GM10847 (cell line): ENCODE measurements around the gene EMP1.

ENCODE experiments used
- POLR2A ChIP-seq: IDR thresholded peaks from 2 replicates; pipeline ENCODE4 v1.6.1; 2011; ENCODE audit not compliant: insufficient read length; ENCODE audit errors: extremely low read depth

The EMP1 gene

DNA sequence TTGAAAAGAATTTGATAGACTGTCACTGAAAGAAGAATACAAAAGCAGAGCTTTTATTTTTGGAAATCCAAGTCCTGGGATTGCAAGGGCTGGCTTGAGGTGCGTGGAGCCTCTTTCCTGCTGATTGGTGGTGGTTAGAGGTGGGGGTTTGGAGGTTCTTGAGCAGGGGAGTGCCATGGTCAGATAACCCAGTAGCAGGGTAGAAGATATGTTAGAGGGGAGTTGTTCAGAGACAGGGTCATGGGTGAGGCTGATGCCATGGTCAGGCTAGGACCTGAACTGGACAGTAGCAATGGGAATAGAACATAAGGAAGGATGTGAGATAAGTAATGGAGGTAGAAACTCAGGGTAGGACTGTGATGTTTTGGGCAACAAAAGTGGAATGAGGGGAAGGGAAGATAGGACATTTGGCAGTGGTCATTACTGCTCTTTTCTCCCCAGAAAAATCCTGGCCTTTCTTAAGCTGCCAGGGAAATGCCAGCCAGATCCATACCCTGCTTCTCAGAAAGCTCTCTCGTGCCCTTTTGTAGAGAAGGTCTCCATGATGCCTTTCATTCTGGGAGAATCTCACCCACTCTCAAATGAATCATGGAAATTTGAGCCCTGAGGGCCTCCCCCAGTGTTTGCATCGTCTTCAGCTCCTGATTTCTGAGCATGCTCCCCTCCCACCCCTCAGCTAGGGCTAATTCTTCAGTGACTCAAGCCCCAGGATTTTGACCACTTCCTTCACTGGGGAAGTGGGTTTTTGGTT lies 9.5 kb downstream of the EMP1 start:
- no peak for TF ChIP-seq POLR2A

DNA sequence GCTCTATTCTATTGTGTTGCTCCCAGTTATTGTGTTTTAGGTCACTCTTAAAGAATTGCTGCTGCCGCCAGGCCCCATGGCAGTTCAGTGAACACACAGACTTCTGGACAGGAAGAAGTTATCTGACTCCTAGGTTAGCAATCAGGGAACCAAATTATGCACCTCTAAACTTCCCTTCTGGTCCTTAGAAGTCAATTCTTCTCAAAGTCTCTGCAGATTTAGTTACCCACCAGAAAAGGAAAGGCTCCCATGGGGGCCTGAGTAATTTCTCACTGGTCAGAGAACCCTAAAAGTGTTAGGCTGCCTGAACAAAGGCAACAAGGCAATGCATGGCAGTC lies 10.0 kb downstream of the EMP1 start:
- no peak for TF ChIP-seq POLR2A

- no peak for TF ChIP-seq POLR2A
These were observed 12.3 kb downstream of the EMP1 start for GRCh38 chr12:13208533-13209435.

DNA sequence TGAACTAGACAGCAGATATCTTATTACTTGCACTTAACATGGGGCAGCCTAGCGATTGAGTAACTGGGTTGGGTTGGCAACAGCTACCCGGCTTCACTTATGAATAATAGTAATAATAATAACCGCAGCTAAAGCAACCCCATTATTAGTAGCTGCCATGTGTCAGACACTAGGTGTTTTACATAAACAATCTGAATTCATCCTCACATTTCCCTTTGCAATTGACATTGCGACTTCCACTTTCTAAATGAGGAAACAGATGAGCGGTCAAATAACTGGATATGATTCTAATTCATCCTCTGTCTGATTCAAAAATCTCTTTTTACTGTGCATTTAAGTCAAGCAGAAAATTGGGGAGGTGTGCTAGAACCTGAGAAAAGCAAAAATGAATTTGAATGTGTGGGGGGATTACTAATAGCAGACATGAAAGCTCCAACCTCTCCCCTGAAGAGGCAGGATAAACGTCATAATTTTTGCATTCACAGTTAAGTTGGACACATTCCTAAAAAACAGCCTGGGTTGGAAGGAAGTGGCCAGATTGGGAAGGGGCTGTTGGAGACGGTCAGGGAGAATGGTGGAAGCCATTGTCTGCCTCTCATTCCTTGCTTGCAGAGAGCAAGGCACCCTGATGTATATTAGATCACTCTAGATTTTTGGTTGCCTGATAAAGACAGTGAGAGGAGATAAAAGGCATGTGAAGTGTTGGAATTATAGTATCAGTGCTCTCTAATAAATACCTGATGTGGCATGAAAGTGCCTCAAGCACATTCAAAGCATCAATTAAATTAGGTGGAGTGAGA lies 13.1 kb downstream of the EMP1 start:
- TF ChIP-seq POLR2A, result no peak

GRCh38 chr12:13210236-13211190 lies 14.0 kb downstream of the EMP1 start:
- TF ChIP-seq POLR2A, result no peak

- TF ChIP-seq POLR2A, result no peak
These were observed 14.8 kb downstream of the EMP1 start for GRCh38 chr12:13211191-13211858.

- TF ChIP-seq POLR2A, result no peak
These were observed 15.5 kb downstream of the EMP1 start for GRCh38 chr12:13211859-13212664.

GRCh38 chr12:13215056-13215455 lies 18.5 kb downstream of the EMP1 start:
- TF ChIP-seq POLR2A, result no peak

- TF ChIP-seq POLR2A, result no peak
These were observed 22.1 kb downstream of the EMP1 start for GRCh38 chr12:13218641-13219040.

- TF ChIP-seq POLR2A, result no peak
These were observed 22.8 kb downstream of the EMP1 start for GRCh38 chr12:13219320-13219719.

DNA sequence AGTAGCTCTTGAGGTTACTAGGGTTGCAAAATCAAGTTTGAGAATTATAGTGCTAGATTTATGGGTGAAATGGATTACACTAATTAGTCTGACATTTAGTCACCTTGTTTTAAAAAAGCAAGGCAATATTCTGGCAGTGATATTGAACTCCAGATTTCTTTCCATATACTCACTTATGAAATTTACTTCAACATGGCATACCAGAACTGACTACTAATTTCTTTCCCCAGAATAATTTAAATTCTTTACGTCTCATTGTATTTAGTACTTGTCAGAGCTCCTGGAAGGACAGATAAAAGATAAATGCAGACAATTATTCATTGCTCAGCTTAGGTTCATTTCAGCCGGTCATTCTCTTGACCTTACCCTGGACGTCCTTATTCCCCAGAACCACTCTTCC lies 24.3 kb downstream of the EMP1 start:
- TF ChIP-seq POLR2A, result no peak

GRCh38 chr12:13222076-13222475 lies 25.6 kb downstream of the EMP1 start:
- no peak for TF ChIP-seq POLR2A

GRCh38 chr12:13223179-13223804 lies 26.8 kb downstream of the EMP1 start:
- no peak for TF ChIP-seq POLR2A
